Smooth muscle cell (in vitro differentiated cells): ENCODE measurements around the gene RORB. TPM values are rescaled to one million over a fixed set of nuclear protein-coding genes. Genes with fewer than 3 reads are reported as not detected.

Experiments
- DNase-seq: peaks from one replicate; lab custom pipeline; 2025; ENCODE audit not compliant: unreplicated experiment; lab: John Stamatoyannopoulos, UW
- H2AFZ ChIP-seq: fragments of 200-600 bp; sonication (generic); 2 replicates; pipeline ENCODE4 v1.6.0; 2016; ENCODE audit warnings: antibody characterized with exemption, low read depth, mild to moderate bottlenecking
- H3F3A ChIP-seq: fragments of 200-600 bp; sonication (generic); 2 replicates; pipeline ENCODE4 v1.6.0; 2017; ENCODE audit warnings: antibody characterized with exemption, low read depth
- H3K27ac ChIP-seq: fragments of 200-600 bp; sonication (generic); 2 replicates; pipeline ENCODE4 v1.5.1; 2016; ENCODE audit warnings: low read depth, mild to moderate bottlenecking
- H3K27me3 ChIP-seq: fragments of 200-600 bp; sonication (generic); 2 replicates; pipeline ENCODE4 v1.6.1; 2016; ENCODE audit warnings: low read depth, mild to moderate bottlenecking
- H3K36me3 ChIP-seq: fragments of 200-600 bp; sonication (generic); 2 replicates; pipeline ENCODE4 v1.5.1; 2016; ENCODE audit warnings: low read depth
- H3K4me1 ChIP-seq: fragments of 200-600 bp; sonication (generic); 2 replicates; pipeline ENCODE4 v1.5.1; 2016; ENCODE audit warnings: low read depth
- H3K4me2 ChIP-seq: fragments of 200-600 bp; sonication (generic); 2 replicates; pipeline ENCODE4 v1.6.0; 2016; ENCODE audit warnings: mild to moderate bottlenecking
- H3K4me3 ChIP-seq: fragments of 200-600 bp; sonication (generic); 2 replicates; pipeline ENCODE4 v1.5.1; 2016; ENCODE audit warnings: mild to moderate bottlenecking
- H3K79me2 ChIP-seq: fragments of 200-600 bp; sonication (generic); 2 replicates; pipeline ENCODE4 v1.6.0; 2016; ENCODE audit warnings: low read depth, mild to moderate bottlenecking
- H3K9ac ChIP-seq: fragments of 200-600 bp; sonication (generic); 2 replicates; pipeline ENCODE4 v1.6.0; 2016; ENCODE audit warnings: low read depth
- H3K9me3 ChIP-seq: fragments of 200-600 bp; sonication (generic); replicated peaks from 2 replicates; pipeline ENCODE4 v1.5.1; 2016; ENCODE audit warnings: low read depth
- H4K20me1 ChIP-seq: fragments of 200-600 bp; sonication (generic); 2 replicates; pipeline ENCODE4 v1.6.0; 2016; ENCODE audit warnings: low read depth
- CTCF ChIP-seq: fragments of 200-600 bp; sonication (generic); IDR thresholded peaks from 2 replicates; pipeline ENCODE4 v1.5.1; 2017; ENCODE audit warnings: borderline replicate concordance, mild to moderate bottlenecking, antibody characterized with exemption; ENCODE audit not compliant: insufficient read depth, poor library complexity, severe bottlenecking
- WGBS: methylation state at CpG from one replicate; pipeline ENCODE4 v1.1.7; 2016; ENCODE audit warnings: low lambda C conversion rate; 5-methylcytosine and 5-hydroxymethylcytosine counted together
- polyA plus RNA-seq: library from polyadenylated mRNA; unstranded; fragments of >200 nt; fragmentation: Nextera tagmentation; extraction: Ambion mirVana; gene quantifications from 2 replicates; pipeline ENCODE4 v1.2.1, GENCODE V29; 2016
- total RNA-seq: library from RNA; depleted of rRNA; stranded (reverse); fragments of >200 nt; gene quantifications from 2 replicates; pipeline ENCODE4 v1.2.3, GENCODE V29; 2014

Gene RORB
- total and polyA plus RNA-seq, 2 experiments from 2014 or later: 0.95 to 2.5 TPM

DNA sequence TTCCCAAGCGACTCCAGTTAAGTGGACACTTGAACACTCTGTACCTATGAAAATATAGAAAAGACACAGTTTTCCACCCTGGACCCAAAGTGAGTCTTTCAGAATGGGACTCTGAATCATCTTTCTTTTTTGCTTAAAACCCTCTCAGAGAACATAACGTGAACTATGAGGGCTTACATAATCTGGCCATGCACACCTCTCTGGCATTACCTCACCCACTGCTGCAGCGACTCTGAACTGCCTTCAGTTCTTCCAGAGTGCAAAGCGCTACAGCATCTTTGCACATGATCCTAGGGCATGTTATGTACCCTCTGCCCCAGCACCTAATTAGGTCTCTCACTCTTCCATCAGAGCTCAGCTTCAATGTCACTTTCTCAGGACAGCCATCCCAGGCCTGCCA is 186.2 kb downstream of the RORB start:
- H3K79me2 ChIP-seq: no peaks in the 10 kb centered on the region
- H3K27ac ChIP-seq: no peak overlapping the region
- no peaks in the 10 kb centered on the region for H3K4me1 ChIP-seq
- no peak for TF ChIP-seq CTCF
- no peaks in the 10 kb centered on the region for H3K9me3 ChIP-seq
- H3K4me2 ChIP-seq: no peak overlapping the region
- H3K4me3 ChIP-seq: no peak overlapping the region
- no peaks in the 10 kb centered on the region for H4K20me1 ChIP-seq
- WGBS: 92% methylated on average over 4 of the region's 4 CpGs
- H3K9ac ChIP-seq: no peak overlapping the region
- H2AFZ ChIP-seq: no peak overlapping the region
- H3K36me3 ChIP-seq: no peaks in the 10 kb centered on the region
- no peak for DNase-seq
- no peaks in the 10 kb centered on the region for H3F3A ChIP-seq
- H3K27me3 ChIP-seq: no peaks in the 10 kb centered on the region

GRCh38 chr9:74691058-74691457 is 193.9 kb downstream of the RORB start:
- Histone ChIP-seq H3F3A (no peaks in the 10 kb centered on the region), H3K27me3 (no peaks in the 10 kb centered on the region), H3K27ac (no peak overlapping the region), H3K4me2 (no peak overlapping the region), H2AFZ (no peak overlapping the region), H3K79me2 (no peaks in the 10 kb centered on the region), H3K4me1 (no peaks in the 10 kb centered on the region), H3K9me3 (no peaks in the 10 kb centered on the region), H4K20me1 (no peaks in the 10 kb centered on the region), H3K4me3 (no peak overlapping the region), H3K36me3 (no peaks in the 10 kb centered on the region), H3K9ac (no peak overlapping the region)
- DNase-seq: no peak
- WGBS: 89% methylated on average over 8 of the region's 8 CpGs
- no peak for TF ChIP-seq CTCF

- H3K4me2 ChIP-seq: no peak overlapping the region
- no peaks in the 10 kb centered on the region for H3K27me3 ChIP-seq
- H3K4me1 ChIP-seq: no peaks in the 10 kb centered on the region
- no peaks in the 10 kb centered on the region for H3K36me3 ChIP-seq
- H3K4me3 ChIP-seq: no peak overlapping the region
- H2AFZ ChIP-seq: no peak overlapping the region
- no peaks in the 10 kb centered on the region for H3F3A ChIP-seq
- no peak for TF ChIP-seq CTCF
- H3K79me2 ChIP-seq: no peaks in the 10 kb centered on the region
- H4K20me1 ChIP-seq: no peaks in the 10 kb centered on the region
- WGBS: 86% methylated on average over 1 of the region's 1 CpG
- no peak for DNase-seq
- no peak overlapping the region for H3K27ac ChIP-seq
- no peak overlapping the region for H3K9ac ChIP-seq
- H3K9me3 ChIP-seq: no peaks in the 10 kb centered on the region
These were observed 199.4 kb downstream of the RORB start for GRCh38 chr9:74696520-74696919.

- Histone ChIP-seq H3K27ac (no peak overlapping the region), H3K4me1 (no peaks in the 10 kb centered on the region), H3K9ac (no peak overlapping the region), H3K27me3 (no peaks in the 10 kb centered on the region), H3K4me2 (no peak overlapping the region), H3K4me3 (no peak overlapping the region), H3K79me2 (no peaks in the 10 kb centered on the region), H2AFZ (no peak overlapping the region), H3F3A (no peaks in the 10 kb centered on the region), H4K20me1 (no peaks in the 10 kb centered on the region), H3K9me3 (no peaks in the 10 kb centered on the region), H3K36me3 (no peaks in the 10 kb centered on the region)
- 82% methylated on average over 2 of the region's 2 CpGs for WGBS
- TF ChIP-seq CTCF: no peak
- DNase-seq: no peak
These were observed 200.4 kb downstream of the RORB start for GRCh38 chr9:74697535-74697934.
